Measurements from ENCODE around the gene PFKFB3. TPM values are rescaled to one million over a fixed set of nuclear protein-coding genes. Genes with fewer than 3 reads are reported as not detected.

The PFKFB3 gene
- total and polyA plus RNA-seq, 2 of the 13 experiments (the other 11 are each of a cell fraction or from before 2014, with no cell fraction given) = 1.2 to 13.3 TPM

DNA sequence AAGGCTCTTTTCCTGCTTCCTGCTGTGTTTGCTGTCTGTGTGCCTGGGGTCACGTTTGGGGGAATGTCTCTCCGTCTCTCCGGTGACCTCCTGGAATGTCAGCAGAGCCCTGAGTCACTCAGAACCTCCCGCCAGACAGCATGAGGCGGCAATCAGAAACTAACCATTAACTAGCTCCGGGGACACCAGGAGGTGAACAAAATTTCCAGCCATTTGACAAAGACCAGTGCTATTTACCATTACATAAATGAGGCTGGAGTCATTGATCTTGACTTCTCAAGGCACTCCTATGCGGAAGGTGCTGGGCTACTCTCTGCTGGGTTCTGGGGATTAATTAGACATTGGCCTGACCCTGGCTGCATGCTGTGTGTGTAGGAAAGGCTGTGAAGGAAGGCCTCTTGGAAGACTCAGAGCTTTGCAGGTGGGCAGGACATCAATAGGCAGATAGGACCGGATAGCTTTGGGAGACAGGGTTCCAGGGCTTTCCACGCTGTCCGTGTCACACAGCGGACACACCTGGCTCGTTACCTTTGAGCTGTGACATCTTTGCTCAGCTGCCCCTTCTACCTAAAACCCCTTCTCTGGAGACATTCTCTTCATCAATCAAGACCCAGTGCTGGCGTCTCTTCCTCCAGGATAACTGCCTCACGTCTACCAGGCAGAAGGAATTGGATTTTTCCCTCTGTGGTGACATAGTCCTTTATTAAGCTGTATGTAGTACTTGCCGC lies 77.0 kb downstream of the PFKFB3 start (continued):
- TF ChIP-seq FIP1L1 (IDR thresholded peaks at IDR 0.05; ENCODE audit: borderline replicate concordance, insufficient read depth, low read depth, low read length) = no peak
- TF ChIP-seq ZNF672 (CRISPR knock-in tag; IDR thresholded peaks at IDR 0.05) = no peak
- TF ChIP-seq, protein P1, sequence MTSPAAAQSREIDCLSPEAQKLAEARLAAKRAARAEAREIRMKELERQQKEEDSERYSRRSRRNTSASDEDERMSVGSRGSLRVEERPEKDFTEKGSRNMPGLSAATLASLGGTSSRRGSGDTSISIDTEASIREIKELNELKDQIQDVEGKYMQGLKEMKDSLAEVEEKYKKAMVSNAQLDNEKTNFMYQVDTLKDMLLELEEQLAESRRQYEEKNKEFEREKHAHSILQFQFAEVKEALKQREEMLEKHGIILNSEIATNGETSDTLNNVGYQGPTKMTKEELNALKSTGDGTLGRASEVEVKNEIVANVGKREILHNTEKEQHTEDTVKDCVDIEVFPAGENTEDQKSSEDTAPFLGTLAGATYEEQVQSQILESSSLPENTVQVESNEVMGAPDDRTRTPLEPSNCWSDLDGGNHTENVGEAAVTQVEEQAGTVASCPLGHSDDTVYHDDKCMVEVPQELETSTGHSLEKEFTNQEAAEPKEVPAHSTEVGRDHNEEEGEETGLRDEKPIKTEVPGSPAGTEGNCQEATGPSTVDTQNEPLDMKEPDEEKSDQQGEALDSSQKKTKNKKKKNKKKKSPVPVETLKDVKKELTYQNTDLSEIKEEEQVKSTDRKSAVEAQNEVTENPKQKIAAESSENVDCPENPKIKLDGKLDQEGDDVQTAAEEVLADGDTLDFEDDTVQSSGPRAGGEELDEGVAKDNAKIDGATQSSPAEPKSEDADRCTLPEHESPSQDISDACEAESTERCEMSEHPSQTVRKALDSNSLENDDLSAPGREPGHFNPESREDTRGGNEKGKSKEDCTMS (CRISPR knock-in tag; conservative IDR thresholded peaks at IDR 0.05) = no peak
- TF ChIP-seq ZNF850 (CRISPR knock-in tag; conservative IDR thresholded peaks at IDR 0.05) = no peak
- TF ChIP-seq JUNB (CRISPR knock-in tag; IDR thresholded peaks at IDR 0.05; ENCODE audit: borderline replicate concordance) = no peak; the same call in 1 of the 2 replicates
- no peak for TF ChIP-seq ZNF34 (CRISPR knock-in tag; IDR thresholded peaks at IDR 0.05; ENCODE audit: borderline replicate concordance)
- TF ChIP-seq ZSCAN29 (CRISPR knock-in tag; conservative IDR thresholded peaks at IDR 0.05) = no peak
- TF ChIP-seq ZNF44 (CRISPR knock-in tag; IDR thresholded peaks at IDR 0.05) = no peak
- peak; percentile 89; the same call in 1 of the 2 replicates for TF ChIP-seq ZNF331 (CRISPR knock-in tag; IDR thresholded peaks at IDR 0.05)
- TF ChIP-seq DMAP1 (CRISPR knock-in tag; IDR thresholded peaks at IDR 0.05) = no peak; the same call in 1 of the 2 replicates
- TF ChIP-seq IRX3 (CRISPR knock-in tag; IDR thresholded peaks at IDR 0.05; ENCODE audit: borderline replicate concordance, low read depth) = no peak
- TF ChIP-seq EHMT2 (IDR thresholded peaks at IDR 0.05; ENCODE audit: borderline replicate concordance, low read depth, low read length) = peak; percentile 40; the same call in 1 of the 2 replicates
- TF ChIP-seq ZGPAT (CRISPR knock-in tag; IDR thresholded peaks at IDR 0.05) = peak; percentile 78; the same call in 1 of the 2 replicates
- TF ChIP-seq POLR2A (IDR thresholded peaks at IDR 0.05; ENCODE audit: insufficient read depth in 1 of 2, low read depth in 2 of 2, low read length in 2 of 2) = no peak
- no peak for TF ChIP-seq NCOA1 (CRISPR knock-in tag; IDR thresholded peaks at IDR 0.05)
- peak; percentile 48; the same call in 1 of the 2 replicates for TF ChIP-seq PITX1 (CRISPR knock-in tag; IDR thresholded peaks at IDR 0.05)
- TF ChIP-seq ZNF678 (CRISPR knock-in tag; IDR thresholded peaks at IDR 0.05) = no peak
- no peak for TF ChIP-seq RAD51 (IDR thresholded peaks at IDR 0.05; ENCODE audit: borderline replicate concordance)
- TF ChIP-seq POLR2AphosphoS5 (IDR thresholded peaks at IDR 0.05; ENCODE audit: low read depth, low read length) = no peak
- no peak for TF ChIP-seq ZNF276 (CRISPR knock-in tag; IDR thresholded peaks at IDR 0.05; ENCODE audit: low read depth)
- TF ChIP-seq NBN (conservative IDR thresholded peaks at IDR 0.05) = no peak
- TF ChIP-seq REXO4 (CRISPR knock-in tag; IDR thresholded peaks at IDR 0.05; ENCODE audit: borderline replicate concordance) = no peak
- TF ChIP-seq RFX5 (IDR thresholded peaks at IDR 0.05; ENCODE audit: low read depth, low read length) = no peak
- TF ChIP-seq EP300 (IDR thresholded peaks at IDR 0.05; ENCODE audit: low read depth in 2 of 2, low read length in 2 of 2) = peak in 1 of 2 experiments; percentile 85; a peak in 2 of 4 replicates
- TF ChIP-seq EP300 (CRISPR knock-in tag; IDR thresholded peaks at IDR 0.05; ENCODE audit: borderline replicate concordance) = peak; percentile 73; the same call in 1 of the 2 replicates
- TF ChIP-seq ATF7-NPFF (CRISPR knock-in tag; IDR thresholded peaks at IDR 0.05; ENCODE audit: low read depth) = no peak
- TF ChIP-seq ZNF775 (CRISPR knock-in tag; IDR thresholded peaks at IDR 0.05; ENCODE audit: borderline replicate concordance) = no peak
